NCI-H1436 (cell line): ENCODE results near the gene SF3A1.
A peak's percentile ranks its signal among the peaks of the same experiment; 100 is the strongest.
"Not testable (repeated sequence)": the region's sequence is repeated elsewhere in the genome, so short reads cannot be mapped to it uniquely, and the experiment has no call there.

Experiments
- DNase-seq: peaks from one replicate; lab custom pipeline; 2025; lab: John Stamatoyannopoulos, UW

Gene SF3A1

DNA sequence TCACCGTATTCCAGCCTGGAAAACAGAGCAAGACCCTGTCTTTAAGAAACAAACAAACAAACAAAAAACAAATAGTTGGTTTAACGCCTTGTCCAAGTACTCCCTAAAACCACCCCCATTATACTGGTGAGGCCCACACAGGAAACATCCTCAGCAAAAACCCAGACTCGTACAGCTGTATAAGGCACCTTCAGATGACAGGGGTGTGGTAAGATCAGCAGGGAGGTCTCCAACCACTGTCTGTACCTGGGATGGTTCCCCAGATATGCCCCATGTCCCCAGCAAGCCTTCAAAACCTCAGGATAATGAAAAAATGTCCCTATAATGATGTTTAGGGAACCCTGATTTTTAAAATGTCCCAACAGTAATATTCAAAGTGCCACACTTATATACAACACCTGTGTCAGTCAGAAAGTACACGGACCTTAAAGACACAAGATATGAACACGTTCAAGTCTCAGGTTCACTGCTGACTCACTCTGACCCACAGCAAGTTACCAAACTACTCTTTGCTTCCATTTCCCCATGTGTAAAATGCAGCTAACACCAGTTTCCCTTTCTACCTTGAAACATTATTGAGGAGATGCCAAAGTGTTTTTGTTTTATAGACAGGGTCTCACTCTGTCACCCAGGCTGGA is 9.3 kb downstream of the SF3A1 start:
- no peak for DNase-seq

DNA sequence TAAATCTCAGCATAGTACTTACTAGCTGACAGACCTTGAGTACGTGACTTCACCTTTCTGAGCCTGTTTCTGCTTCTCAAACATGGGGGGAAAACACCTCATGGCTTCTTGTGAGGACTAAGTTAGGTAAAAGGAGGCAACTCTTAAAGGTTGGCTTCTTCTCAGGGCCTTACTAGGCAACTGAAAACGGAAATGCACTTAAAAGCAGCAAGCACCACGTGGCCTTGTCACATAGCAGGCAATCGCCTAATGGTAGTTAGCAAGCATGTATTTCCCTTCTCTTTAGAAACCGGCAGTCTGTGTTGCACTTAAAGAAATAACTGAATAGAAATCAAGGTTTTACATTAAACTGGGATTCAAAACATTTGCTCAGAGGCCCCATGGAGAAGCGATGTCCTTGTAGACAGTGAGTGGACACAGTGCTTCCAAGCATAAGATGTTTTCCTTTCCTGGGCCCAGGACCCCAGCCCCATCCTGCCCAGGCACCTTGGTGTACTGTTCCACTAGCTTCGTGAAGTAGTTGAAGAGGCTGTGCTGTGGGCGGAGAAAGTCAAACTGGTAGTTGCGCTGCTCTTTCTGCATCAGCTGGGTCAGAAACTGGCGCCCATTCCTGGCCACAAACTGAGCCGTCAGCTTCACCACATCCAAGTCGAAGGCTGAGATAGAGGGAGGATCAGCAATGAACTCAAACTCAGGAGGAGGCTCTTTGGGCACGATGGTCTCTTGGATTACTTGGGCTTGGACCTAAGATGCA is 12.1 kb downstream of the SF3A1 start:
- DNase-seq, result no peak

DNA sequence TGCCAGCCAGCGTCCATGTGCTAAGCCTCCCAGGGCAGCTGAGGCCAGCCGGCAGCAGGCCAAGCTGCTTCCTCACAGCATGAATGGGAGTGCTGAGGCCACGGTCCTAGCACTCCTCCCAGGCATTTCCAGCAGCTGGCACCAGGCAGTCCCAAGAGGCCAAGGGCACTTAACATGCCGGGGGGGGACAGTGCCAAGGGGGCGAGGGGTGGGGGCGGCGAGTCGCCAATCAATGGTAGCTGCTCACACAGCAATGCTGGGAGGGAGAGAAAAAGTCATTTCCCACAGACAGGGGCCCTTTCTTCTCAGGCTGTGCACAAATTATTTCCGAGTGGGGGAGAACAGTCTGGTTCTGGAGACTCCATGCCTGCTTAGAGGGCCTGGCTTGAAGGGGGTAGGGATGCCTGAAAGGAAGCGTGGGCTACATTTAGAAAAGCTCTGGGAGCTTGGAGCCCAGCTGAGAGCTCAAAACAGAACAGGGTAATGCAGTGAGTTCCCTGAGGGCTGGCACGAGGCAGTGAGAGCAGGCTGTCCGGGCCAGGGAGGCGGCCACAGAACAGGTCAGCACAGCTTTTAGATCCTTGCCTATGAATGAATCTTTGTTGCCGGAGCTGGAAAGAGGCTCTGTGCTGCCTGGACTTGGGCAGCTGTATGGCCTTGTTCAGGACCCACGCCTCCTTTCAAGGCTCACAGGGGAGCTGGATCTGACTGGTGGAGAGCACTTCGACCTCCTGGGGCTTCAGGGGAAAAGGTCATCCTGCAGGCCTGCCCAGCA is 15.6 kb downstream of the SF3A1 start:
- DNase-seq, result no peak

DNA sequence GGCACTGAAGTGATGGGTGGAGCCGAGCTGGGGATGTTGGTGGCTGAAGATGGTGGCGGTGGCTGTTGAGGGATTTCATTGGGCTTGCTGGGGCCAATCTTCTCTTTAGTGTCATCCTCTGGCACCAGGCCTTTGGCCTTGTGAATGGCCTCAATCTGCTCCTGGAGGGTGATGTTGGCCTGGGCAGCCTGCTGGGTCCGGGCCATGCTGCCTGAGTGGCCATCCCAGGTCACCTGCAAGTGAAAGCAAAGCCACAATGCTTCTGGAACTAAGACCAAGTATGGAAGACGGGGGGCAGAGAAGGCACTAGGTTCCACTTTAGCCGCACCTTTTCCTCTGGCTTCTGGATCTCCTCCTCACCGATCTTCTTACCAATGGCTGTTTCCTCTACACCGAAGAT is 17.9 kb downstream of the SF3A1 start:
- no peak for DNase-seq

DNA sequence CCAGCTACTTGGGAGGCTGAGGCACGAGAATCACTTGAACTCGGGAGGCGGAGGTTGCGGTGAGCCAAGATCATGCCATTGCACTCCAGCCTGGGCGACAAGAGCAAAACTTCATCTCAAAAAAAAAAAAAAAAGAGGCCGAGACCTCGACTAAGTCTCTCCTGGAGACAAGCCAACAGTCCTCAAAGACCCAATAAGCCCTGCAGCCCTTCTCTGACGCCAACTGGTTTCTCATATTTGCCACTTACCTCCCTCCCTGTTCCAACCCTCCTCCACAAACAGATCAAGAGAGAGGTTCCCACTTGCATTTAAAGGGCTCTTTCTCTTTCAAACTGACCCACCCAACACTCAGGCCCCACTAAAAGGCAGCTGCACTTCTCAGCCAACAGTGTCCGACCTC is 18.4 kb downstream of the SF3A1 start:
- not testable (repeated sequence) for DNase-seq

DNA sequence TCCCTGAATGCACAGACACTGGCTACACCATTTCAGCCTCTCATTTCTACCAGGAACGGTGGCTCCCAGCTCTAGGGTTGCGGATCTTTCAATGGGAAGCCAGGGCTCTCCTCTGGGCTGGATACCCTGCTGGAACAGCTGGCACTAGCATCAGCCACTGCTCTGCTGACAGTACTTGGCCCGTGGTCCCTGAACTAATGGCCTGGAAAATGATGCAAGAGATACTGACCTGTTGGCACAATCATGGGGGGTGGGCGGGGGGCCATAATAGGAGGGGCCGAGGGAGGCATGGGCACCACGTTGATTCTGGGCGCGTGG is 19.3 kb downstream of the SF3A1 start:
- no peak for DNase-seq

DNA sequence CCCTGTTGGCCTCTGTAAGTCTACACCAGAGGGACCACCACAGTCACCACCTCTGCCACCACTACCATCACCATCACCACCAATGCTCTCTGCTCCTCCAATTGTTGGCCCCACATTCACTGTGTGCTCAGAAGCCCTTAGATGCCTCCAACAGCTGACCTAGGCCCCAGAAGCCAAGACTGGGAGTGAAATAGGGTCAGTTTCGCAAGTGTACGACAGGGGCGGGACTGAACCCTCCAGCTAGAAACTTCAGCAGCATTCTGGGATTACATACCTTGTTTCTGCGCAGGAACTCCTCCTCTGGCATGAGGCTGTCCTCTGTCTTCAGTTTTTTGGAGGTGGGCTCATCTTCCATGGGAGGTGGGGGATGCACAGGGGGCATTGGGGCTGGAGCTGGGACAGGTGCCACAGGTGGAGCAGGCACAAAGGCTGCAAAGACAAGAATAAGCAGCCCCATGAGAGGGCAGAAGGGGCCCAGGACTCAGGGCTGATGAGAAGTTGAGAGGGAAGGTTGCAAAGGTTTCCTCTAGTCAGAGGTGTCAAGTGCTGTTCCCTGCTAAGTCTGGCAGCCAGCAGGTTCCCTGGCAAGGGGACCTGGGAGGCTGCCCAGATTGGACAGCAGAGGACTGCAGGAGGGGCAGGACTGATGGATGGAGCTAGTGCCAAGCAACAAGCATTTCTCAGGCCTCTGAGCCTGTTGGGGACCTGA is 19.8 kb downstream of the SF3A1 start:
- DNase-seq, result no peak

DNA sequence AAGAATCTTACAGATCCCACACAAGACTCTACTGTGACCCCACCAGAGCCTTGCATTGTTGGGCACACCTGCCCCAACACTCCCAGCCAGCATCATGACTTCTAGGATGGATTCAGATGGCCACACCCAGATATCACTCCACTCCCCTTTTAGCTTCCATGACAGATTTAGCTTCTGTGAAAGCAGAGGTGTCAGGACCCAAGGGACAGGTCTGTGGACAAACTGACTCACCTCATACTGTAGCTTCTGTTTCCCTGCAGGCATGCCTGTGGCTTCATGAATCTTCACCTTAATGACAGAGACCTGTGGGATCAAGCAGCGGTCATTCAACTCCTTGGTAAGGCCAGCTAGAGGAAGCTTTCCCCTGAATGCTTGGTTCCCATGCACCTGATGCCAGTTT is 21.5 kb downstream of the SF3A1 start:
- no peak for DNase-seq

DNA sequence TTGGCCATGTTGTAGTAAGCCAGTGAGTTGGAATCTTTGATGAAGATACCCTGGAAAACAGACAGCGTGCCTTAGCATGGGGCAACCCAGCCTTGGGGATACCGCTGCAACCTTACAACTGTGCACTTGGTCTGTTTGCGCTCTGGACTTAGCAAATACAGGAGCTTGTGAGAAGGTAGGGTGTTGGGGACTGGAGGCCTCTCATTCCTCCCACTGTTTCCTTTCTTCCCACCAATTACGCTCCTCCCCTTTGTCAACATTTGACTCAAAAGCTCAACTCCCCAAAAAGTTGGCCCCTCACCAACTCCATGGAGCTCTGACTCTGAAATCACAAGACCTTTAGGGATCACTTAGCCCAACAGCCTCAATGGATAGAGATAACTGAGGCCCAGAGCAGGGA is 22.0 kb downstream of the SF3A1 start:
- DNase-seq, result no peak

DNA sequence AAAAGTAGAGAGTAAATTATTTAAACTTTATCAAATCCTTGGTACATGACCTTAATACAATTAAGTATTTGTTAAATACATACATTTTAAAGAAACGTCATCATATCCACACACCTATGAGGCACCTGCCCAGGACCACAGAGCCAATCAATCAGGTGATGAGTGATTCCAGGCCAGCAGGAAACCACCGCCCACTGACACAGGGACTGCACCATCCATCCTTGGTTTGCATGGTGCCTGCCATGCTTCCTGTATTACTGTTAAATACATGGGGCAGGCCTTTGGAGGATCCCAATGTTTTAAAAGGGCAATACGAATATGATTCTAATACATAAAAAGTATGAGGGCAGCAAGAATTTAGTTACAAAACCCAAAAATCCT is 23.0 kb downstream of the SF3A1 start:
- DNase-seq, result no peak

DNA sequence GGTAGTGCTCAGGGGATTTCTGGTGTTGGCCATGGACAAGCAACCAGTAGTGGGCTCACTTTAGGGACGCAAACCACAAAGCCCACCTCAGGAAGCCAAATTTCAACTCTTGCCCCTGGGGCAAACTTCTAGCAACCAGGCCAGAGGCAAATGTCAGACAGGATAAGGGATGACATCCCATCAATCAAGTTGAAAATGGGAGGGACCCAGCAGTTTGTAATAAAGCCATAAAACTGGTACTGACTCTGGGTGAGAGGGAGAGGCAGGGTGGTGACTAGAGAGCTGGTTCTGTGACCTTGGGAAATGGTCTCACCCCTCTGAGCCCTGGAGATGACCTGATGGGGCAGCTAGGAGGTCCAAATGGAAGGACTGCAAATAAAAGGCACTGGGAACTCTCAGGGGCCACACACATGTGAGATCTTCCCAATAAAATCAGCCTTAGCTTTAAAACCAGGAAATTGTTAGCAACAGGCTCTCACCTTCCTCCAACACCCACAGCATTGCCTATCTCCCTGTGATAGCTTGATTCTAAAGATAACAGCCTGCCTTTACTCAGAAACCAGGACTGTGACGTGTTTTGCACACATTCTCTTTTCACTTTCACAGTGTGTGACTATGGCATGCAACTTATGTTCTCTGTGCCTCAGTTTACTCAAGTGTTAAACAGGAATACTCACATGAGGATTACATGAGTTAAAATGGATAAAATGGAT is 23.5 kb downstream of the SF3A1 start:
- DNase-seq, result no peak

DNA sequence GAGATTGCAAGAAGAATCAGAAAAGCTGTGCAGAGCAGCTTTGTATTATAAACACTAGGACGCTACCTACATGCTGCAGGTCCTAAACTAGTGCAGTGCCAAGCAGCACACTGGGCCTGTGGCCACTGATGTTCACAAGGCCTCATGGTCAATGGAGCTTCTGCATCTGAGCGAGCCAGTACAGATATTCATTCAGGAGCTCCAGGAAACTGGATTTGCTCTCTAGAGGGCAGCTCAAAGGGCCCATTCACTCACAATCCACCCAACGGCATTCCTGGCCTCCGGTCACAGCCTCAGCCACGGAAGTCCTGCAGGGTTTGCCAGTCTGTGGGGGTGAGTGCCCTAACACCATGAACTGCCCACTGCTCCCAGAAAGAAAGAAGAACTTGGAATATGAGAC is 24.1 kb downstream of the SF3A1 start:
- no peak for DNase-seq

DNA sequence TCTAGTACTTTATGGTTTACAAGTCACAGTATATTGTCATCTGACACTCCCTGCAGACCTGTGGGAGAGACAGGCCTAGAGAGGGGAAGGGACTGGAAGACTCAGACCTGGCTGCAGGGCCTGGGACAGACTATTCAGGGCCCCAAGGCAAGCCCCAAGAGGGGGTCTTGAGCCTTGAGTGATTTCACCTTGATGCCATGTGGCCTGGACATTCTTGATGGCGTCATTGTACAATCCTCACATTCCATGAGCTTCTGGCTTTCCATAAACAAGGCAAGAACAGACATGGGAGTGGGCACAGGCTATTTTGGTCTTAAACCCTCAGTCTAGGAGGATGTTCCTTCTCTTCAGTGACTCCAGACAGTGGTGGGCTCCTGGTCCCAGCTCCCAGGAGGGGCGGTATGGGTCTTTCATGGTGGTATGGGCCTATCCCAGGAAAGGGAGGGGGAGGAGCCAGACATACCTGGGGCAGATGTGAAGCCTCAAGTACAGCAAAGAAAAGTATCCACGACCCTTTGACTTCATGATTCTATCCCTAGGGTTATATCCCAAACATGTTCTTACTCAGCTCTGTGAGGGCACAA is 28.1 kb downstream of the SF3A1 start:
- DNase-seq, result no peak

DNA sequence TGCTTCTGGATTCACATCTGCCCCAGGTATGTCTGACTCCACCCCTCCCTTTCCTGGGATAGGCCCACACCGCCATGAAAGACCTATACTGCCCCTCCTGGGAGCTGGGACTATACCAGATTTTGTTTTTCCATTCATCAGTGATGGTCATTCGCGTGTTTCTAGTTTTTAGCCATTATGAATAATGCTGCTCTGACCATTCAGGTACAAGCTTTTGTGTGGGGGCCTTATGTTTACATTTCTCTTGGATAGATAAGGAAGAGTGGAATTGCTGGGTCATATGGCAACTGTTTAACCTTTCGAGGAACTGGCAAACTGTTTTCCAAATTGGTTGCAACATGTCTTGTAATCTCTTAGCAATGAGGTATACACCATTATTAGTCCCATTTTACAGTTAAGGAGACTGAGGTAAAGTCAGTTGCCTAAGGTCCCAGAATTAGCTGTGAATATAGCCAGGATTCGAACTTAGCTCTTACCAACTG is 28.8 kb downstream of the SF3A1 start:
- no peak for DNase-seq

DNA sequence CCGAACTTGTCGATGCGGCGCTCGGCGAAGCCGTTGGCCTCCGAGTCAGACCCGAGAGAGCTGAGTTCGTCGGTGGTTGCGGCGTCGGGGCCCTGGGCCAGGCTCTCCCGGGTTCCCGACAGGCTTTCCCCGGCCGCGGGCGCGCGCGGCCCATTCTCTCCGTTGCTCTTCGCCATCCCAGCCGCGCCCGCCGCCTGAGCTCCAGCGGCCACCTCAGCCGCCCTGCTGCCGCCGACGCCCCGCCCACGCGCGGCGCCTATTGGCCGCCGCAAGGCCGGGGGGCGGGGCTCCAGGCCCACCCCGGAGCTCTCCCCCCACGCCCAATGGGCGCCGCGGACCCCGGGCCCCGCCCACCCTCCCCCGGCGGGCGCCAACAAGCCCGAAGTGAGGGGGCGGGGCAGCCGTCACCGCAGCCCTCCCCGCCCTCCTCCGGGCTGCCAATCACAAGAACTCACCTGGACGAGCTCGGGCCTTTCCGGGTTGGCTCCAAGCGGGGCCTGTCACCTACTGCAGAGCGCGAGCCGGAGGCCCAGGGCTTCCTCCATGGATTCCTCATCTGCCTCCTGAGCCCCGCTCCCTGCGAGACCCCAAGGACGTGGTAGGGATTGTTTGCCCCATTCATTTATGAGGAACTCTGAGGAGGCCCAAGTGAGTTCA is 29.9 kb downstream of the SF3A1 start, which contains the start of gene TBC1D10A:
TSS of gene TBC1D10A (minus strand) at position 236 of the 657 bp plus-strand sequence. CDS start at position 176, 60 bp downstream.
- DNase-seq, result peak; percentile 94

DNA sequence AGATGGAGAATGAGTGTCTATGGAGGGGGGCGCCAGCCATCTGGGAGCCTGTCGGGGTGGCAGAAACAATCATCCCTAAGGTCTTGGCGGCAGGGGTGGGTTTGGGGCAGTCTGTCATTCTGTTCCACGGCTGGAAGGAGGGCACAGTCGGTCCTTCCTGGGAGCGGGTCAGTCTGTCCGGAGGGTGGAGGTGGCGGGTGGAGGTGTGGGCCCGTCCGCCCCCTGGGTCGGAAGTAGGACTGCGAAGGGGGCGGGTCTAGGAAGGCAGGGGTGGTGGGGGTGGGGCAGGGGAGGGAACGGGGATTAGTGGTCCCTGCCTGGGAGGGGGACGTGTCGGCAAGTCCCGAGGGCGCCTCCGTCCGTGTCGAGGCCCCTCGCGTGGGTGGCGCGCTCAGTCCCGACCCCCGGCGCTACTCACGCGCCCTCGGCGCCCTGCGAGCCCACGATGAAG is 30.4 kb downstream of the SF3A1 start:
- DNase-seq, result peak; percentile 13

DNA sequence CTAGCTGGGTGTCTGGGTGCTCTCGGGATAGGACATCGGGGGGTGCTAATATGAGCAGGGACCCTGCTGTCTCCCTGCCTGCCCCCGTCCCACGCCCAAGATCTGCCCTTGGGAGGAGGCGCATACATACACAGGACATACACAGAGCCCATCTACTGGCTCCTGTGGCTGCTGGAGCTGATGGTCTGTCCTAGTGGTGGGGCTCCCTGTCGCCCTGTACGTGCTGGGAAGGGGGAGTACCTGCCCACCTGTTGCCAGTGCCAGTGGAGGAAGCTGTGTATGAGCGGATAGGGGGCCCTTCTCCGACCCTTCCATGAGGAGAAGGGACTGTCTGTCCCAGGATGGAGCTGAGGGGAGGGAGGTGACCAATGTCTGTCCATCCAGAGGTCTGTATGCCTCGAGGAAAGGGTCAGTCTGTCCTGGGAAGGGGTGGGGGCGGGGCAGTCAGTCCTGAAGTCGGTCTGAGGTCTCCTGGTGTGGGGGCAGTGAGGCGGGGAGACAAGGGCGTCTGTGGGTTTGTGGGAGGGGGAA is 30.9 kb downstream of the SF3A1 start:
- DNase-seq, result no peak

DNA sequence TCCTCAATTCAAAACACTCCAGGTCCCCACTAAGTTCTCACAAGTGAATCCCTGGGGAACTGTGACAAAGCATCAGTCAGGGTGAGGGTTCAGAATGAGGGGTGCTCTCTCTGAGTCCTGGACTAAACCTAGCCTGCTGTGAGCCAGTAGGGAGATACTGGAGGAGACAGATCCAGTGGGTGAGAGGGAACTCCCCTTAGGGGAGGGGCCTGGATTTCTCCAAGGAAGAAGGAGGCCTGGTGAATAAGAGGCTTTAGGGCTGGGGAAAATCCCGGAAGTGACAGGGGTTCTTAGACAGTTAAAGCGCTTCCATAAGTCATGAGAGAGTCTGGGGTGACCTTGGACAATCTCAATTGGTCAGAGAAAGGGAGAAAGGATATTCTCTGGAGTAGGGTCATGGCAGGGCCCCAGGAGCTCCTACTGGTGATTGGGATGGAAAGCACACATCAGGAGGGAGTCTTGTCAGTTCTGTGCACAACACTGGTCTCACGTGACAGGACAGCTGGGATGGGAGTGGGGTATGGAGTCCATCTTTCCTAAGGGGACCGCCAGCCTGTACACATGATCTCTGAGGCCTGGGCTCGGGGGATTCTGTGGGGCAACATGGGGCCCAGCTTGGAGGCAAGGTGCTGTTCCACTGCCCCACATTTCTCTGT is 31.5 kb downstream of the SF3A1 start:
- no peak for DNase-seq

DNA sequence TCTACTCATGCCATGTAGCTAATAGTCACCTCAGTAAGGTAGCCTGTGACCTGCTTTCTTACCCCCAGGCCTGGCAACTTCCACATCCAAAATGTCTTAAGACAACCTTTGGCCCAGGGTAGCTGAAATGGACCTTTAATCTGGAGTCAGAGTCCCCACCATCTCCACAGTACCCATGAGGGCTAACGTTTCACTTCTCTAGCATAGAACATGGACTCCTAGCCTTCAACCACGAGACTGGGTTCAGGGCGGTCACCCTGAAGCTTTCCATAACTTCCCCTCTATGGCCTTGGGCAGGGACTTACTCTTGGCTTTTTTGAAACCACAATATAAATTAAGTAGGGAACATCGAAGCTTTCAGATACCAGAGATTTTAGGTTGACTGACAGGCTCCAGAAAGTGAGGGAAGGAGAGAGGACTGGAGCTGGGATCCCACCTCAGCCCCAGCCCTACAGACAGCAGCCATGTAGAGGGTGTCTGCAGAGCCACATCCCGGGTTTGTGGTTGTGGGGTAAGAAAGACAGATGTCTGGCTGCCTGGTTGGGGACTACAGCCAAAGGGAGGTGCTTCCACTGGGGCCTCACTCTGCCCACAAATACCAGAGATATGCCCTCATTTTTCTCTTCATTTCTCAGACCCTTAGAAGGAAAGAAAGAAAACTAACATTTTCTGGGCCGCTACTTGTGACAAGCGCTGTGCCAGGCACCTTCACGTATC is 32.5 kb downstream of the SF3A1 start:
- no peak for DNase-seq
